Body of pancreas (tissue), 4 donors: ENCODE measurements around the gene SPG11.

ENCODE experiments used
- POLR2A ChIP-seq, 3 donors: fragments of 450-650 bp; IDR thresholded peaks; one replicate each; pipeline ENCODE4 v1.6.1; 2016; ENCODE audit warnings: antibody characterized with exemption in 3 of 3, mild to moderate bottlenecking in 2 of 3
- TF ChIP-seq, protein P1 (sequence below), 7 experiments: fragments of 450-650 bp in 4 of 7; fragments of 200-600 bp in 3 of 7; sonication (generic) in 3 of 7; IDR thresholded peaks; one replicate each; pipeline ENCODE4 v1.5.1; 2016 to 2019; ENCODE audit warnings: antibody characterized with exemption in 7 of 7

DNA sequence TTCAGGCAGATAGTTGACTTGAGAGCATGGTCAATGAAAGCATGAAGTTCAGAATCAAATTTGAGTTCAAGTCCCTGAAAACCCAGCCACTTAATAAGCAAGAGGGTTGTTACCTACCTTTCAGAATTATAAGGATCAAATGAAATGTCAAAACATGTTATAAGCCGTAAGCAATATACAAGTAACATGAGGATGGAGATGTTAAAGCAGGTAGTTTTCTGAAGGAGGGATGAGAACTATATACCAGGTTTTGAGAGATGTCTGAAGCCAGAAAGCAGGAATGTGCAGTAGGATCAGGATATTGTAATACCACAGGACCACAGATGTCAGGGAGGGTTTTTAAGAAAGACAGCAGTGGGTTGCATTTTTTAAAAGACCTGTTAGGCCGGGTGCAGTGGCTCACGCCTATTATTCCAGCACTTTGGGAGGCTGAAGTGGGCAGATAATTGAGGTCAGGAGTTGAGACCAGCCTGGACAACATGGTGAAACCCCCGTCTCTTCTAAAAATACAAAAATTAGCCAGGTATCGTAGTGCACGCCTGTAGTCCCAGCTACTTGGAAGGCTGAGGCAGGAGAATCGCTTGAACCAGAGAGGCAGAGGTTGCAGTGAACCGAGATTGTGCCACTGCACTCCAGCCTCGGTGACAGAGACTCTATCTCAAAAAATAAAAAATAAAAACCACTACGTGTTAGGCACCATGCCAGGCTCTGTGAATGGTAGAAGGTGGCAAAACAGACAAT, 133.4 kb downstream of the SPG11 start:
- TF ChIP-seq, protein P1, sequence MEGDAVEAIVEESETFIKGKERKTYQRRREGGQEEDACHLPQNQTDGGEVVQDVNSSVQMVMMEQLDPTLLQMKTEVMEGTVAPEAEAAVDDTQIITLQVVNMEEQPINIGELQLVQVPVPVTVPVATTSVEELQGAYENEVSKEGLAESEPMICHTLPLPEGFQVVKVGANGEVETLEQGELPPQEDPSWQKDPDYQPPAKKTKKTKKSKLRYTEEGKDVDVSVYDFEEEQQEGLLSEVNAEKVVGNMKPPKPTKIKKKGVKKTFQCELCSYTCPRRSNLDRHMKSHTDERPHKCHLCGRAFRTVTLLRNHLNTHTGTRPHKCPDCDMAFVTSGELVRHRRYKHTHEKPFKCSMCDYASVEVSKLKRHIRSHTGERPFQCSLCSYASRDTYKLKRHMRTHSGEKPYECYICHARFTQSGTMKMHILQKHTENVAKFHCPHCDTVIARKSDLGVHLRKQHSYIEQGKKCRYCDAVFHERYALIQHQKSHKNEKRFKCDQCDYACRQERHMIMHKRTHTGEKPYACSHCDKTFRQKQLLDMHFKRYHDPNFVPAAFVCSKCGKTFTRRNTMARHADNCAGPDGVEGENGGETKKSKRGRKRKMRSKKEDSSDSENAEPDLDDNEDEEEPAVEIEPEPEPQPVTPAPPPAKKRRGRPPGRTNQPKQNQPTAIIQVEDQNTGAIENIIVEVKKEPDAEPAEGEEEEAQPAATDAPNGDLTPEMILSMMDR (IDR thresholded peaks at IDR 0.05) = no peak
- no peak for TF ChIP-seq POLR2A (IDR thresholded peaks at IDR 0.05)
